B cell (primary cell): ENCODE data around the gene UMODL1. TPM values are rescaled to one million over a fixed set of nuclear protein-coding genes. Genes with fewer than 3 reads are reported as not detected.

Source experiments
- ATAC-seq: fragments of 200-7000 bp; cut with Tn5 transposase; one replicate; pipeline ENCODE4 v1.10.0; 2021; ENCODE audit warnings: low read depth, mild to moderate bottlenecking, moderate number of reproducible peaks, moderate library complexity
- CTCF ChIA-PET: fragments of 350-600 bp; sonication (Branson Sonifier 250); formaldehyde crosslinking; loops from one replicate; lab custom pipeline; 2021; ENCODE audit warnings: antibody characterized with exemption, inconsistent platforms; lab: Charles Lee
- POLR2A ChIA-PET: fragments of 350-600 bp; sonication (Branson Sonifier 250); formaldehyde crosslinking; loops from one replicate; lab custom pipeline; 2021; ENCODE audit warnings: antibody characterized with exemption; lab: Charles Lee
- DNase-seq: peaks from one replicate; pipeline ENCODE4 v3.0.0; 2013
- H2AFZ ChIP-seq: 2 replicates; pipeline ENCODE4 v1.6.1; 2012; ENCODE audit warnings: mild to moderate bottlenecking, low read depth, low read length; ENCODE audit not compliant: insufficient read depth, poor library complexity, severe bottlenecking
- H3K27ac ChIP-seq, 2 donors: 1 replicate in 1 of 2; 2 replicates in 1 of 2; pipeline ENCODE4 v1.5.1; 2012 to 2013; ENCODE audit warnings: low read length in 2 of 2, mild to moderate bottlenecking in 2 of 2, moderate library complexity in 1 of 2
- H3K27me3 ChIP-seq, 4 experiments: fragments of 200-600 bp in 1 of 4; sonication (generic) in 1 of 4; replicated peaks in 1 of 4; 1 replicate in 2 of 4; 2 replicates in 2 of 4; pipeline versions ENCODE4 v1.6.1 to v1.7.0; 2013 to 2016; ENCODE audit warnings: low read length in 3 of 4, mild to moderate bottlenecking in 2 of 4, mixed read lengths in 1 of 4, moderate library complexity in 1 of 4; ENCODE audit not compliant: insufficient read depth in 4 of 4, control insufficient read depth in 3 of 4; ENCODE audit errors: control extremely low read depth in 1 of 4
- H3K36me3 ChIP-seq, 2 experiments: replicated peaks in 1 of 2; 1 replicate in 1 of 2; 2 replicates in 1 of 2; pipeline versions ENCODE4 v1.6.1 to v1.7.1; 2013; ENCODE audit warnings: low read length in 1 of 2; ENCODE audit not compliant: insufficient read depth in 2 of 2, control insufficient read depth in 1 of 2; ENCODE audit errors: control extremely low read depth in 1 of 2, extremely low read depth in 1 of 2
- H3K4me1 ChIP-seq, 2 donors: fragments of 200-600 bp in 1 of 2; sonication (generic) in 1 of 2; 1 replicate in 1 of 2; 2 replicates in 1 of 2; pipeline versions ENCODE4 v1.5.1 to v1.6.1; 2013 to 2017; ENCODE audit warnings: low read length in 2 of 2; ENCODE audit not compliant: control insufficient read depth in 2 of 2, insufficient read depth in 2 of 2
- H3K4me2 ChIP-seq: replicated peaks from 2 replicates; pipeline ENCODE3; 2012; ENCODE audit warnings: mild to moderate bottlenecking, low read depth, low read length; ENCODE audit not compliant: poor library complexity, severe bottlenecking
- H3K4me3 ChIP-seq, 5 experiments: fragments of 200-600 bp in 1 of 5; sonication (generic) in 1 of 5; 1 replicate in 3 of 5; 2 replicates in 2 of 5; pipeline versions ENCODE4 v1.5.1 to v1.7.0; 2011 to 2016; ENCODE audit warnings: low read length in 4 of 5, mild to moderate bottlenecking in 4 of 5, low read depth in 2 of 5, control low read depth in 1 of 5, moderate library complexity in 1 of 5; ENCODE audit not compliant: insufficient read depth in 1 of 5; ENCODE audit errors: control extremely low read depth in 1 of 5, extremely low read depth in 1 of 5
- H3K79me2 ChIP-seq: fragments of 200-600 bp; sonication (generic); one replicate; pipeline ENCODE4 v1.6.0; 2016; ENCODE audit warnings: low read length; ENCODE audit not compliant: control insufficient read depth, insufficient read depth
- H3K9ac ChIP-seq: fragments of 200-600 bp; sonication (generic); 2 replicates; pipeline ENCODE4 v1.6.1; 2017; ENCODE audit warnings: mild to moderate bottlenecking, low read length, moderate library complexity
- H3K9me3 ChIP-seq, 3 donors: one replicate each; pipeline versions ENCODE4 v1.6.1 to v1.7.1; 2013; ENCODE audit warnings: low read length in 2 of 3; ENCODE audit not compliant: control insufficient read depth in 2 of 3, insufficient read depth in 1 of 3; ENCODE audit errors: control extremely low read depth in 1 of 3
- H4K20me1 ChIP-seq: 2 replicates; pipeline ENCODE4 v1.6.0; 2012; ENCODE audit warnings: mild to moderate bottlenecking, low read length; ENCODE audit not compliant: insufficient read depth, control insufficient read depth, poor library complexity, severe bottlenecking
- H3K27ac Mint-ChIP-seq: one replicate; pipeline ENCODE4 v1.8.0; 2021; ENCODE audit warnings: mixed read lengths
- H3K27me3 Mint-ChIP-seq: one replicate; pipeline ENCODE4 v1.8.0; 2021; ENCODE audit warnings: mixed read lengths
- H3K4me1 Mint-ChIP-seq: one replicate; pipeline ENCODE4 v1.8.0; 2021; ENCODE audit warnings: mixed read lengths
- H3K4me3 Mint-ChIP-seq: one replicate; pipeline ENCODE4 v1.8.0; 2021; ENCODE audit warnings: mixed read lengths
- H3K9me3 Mint-ChIP-seq: one replicate; pipeline ENCODE4 v1.8.0; 2022; ENCODE audit warnings: mixed read lengths; ENCODE audit not compliant: insufficient read depth
- CTCF ChIP-seq: fragments of 200-600 bp; IDR thresholded peaks from one replicate; pipeline ENCODE4 v1.8.0; 2022; ENCODE audit warnings: antibody characterized with exemption, mild to moderate bottlenecking
- EZH2 ChIP-seq: IDR thresholded peaks from 2 replicates; pipeline ENCODE4 v1.6.1; 2012; ENCODE audit warnings: borderline replicate concordance, low read depth, mild to moderate bottlenecking, moderate library complexity, low read length; ENCODE audit not compliant: insufficient read depth, poor library complexity, severe bottlenecking
- whole genome bisulfite sequencing: methylation state at CpG from one replicate; pipeline ENCODE4 v1.1.5; 2013; ENCODE audit warnings: missing lambda C conversion rate; ENCODE audit not compliant: insufficient coverage; 5-methylcytosine and 5-hydroxymethylcytosine counted together
- intact Hi-C: fragments of 100-400 bp; cut with micrococcal nuclease; formaldehyde crosslinking; loops from one replicate; pipeline ENCODE4 v1.10.0; 2022
- polyA plus RNA-seq: library from polyadenylated mRNA; depleted of rRNA; stranded (reverse); fragments of >200 nt; gene quantifications from 2 replicates; pipeline ENCODE4 v1.2.3, GENCODE V29; 2012
- total RNA-seq, 2 donors: library from RNA; stranded (reverse); fragments of 120-200 nt in 1 of 2; gene quantifications; 1 replicate in 1 of 2; 2 replicates in 1 of 2; pipeline versions ENCODE4 v1.2.3 to v1.2.4, GENCODE V29; 2013 to 2022

UMODL1 gene
- total and polyA plus RNA-seq, 2 donors (not counting 1 experiment from before 2014, with no cell fraction given): 0.10 to 0.49 TPM

GRCh38 chr21:42132183-42132582, 61.1 kb downstream of the UMODL1 start:
- Histone ChIP-seq H3K4me3 (no peak overlapping the region), H3K4me1 (no peaks in the 10 kb centered on the region), H3K36me3 (no peaks in the 10 kb centered on the region), H3K9ac (no peak overlapping the region), H3K27ac (no peak overlapping the region), H3K27me3 (peaks cover 0 to 2% (median 0%) of the 10 kb centered on the region in 4 experiments), H3K79me2 (no peaks in the 10 kb centered on the region), H3K4me2 (no peak overlapping the region), H4K20me1 (no peaks in the 10 kb centered on the region), H2AFZ (no peak overlapping the region), H3K9me3 (no peaks in the 10 kb centered on the region)
- intact Hi-C loops: no loop called here
- Mint-ChIP-seq H3K4me1 (no peaks in the 10 kb centered on the region), H3K27ac (no peak overlapping the region), H3K4me3 (no peak overlapping the region), H3K27me3 (peaks cover 4% of the 10 kb centered on the region), H3K9me3 (no peaks in the 10 kb centered on the region)
- 0% methylated on average over 1 of the region's 1 CpG for WGBS
- POLR2A ChIA-PET: no interaction called here
- TF ChIP-seq EZH2 (no peak), CTCF (no peak)
- no peak for ATAC-seq
- CTCF ChIA-PET: no interaction called here
- no peak for DNase-seq

GRCh38 chr21:42133131-42133530, 62.0 kb downstream of the UMODL1 start:
- TF ChIP-seq CTCF (no peak), EZH2 (no peak)
- no peak overlapping the region for H3K4me3 Mint-ChIP-seq
- H3K27ac Mint-ChIP-seq: no peak overlapping the region
- intact Hi-C loops: no loop called here
- Histone ChIP-seq H3K27ac (no peak overlapping the region), H3K27me3 (peaks cover 0 to 2% (median 0%) of the 10 kb centered on the region in 4 experiments), H3K79me2 (no peaks in the 10 kb centered on the region), H2AFZ (no peak overlapping the region), H3K4me3 (no peak overlapping the region), H3K9me3 (no peaks in the 10 kb centered on the region), H3K4me1 (no peaks in the 10 kb centered on the region), H3K9ac (no peak overlapping the region), H3K36me3 (no peaks in the 10 kb centered on the region), H4K20me1 (no peaks in the 10 kb centered on the region), H3K4me2 (no peak overlapping the region)
- WGBS: 86% methylated on average over 8 of the region's 8 CpGs
- H3K27me3 Mint-ChIP-seq: no peaks in the 10 kb centered on the region
- no peak for ATAC-seq
- H3K4me1 Mint-ChIP-seq: no peaks in the 10 kb centered on the region
- ChIA-PET POLR2A (no interaction called here), CTCF (interaction anchor here (0.7 kb wide), 1 partner anchor 13 kb away, joined by 3 read pairs; no protein-coding TSS in a partner anchor)
- H3K9me3 Mint-ChIP-seq: no peaks in the 10 kb centered on the region
- DNase-seq: no peak
